Measurements from ENCODE around the gene SYP.

SYP gene

GRCh38 chrX:49199315-49199595 is 738 bp downstream of the SYP start:
- Histone ChIP-seq H2AFZ (ENCODE audit: low read depth, low read length) (no peak overlapping the region), H3K4ac (ENCODE audit: low read depth in 1 of 2, low read length in 2 of 2) (no peak overlapping the region), H3K4me1 (ENCODE audit: control insufficient read depth, insufficient read depth, low read depth, low read length) (peaks cover 5% of the 10 kb centered on the region), H3K9me3 (ENCODE audit: control insufficient read depth, low read length) (no peaks in the 10 kb centered on the region), H3K9ac (ENCODE audit: low read length) (no peak overlapping the region), H3K23ac (ENCODE audit: low read length in 2 of 2) (no peak overlapping the region), H2BK12ac (ENCODE audit: low read length in 2 of 2) (no peak overlapping the region), H3K36me3 (ENCODE audit: control insufficient read depth in 1 of 2, insufficient read depth in 2 of 2, low read depth in 1 of 2, low read length in 2 of 2) (no peaks in the 10 kb centered on the region), H4K8ac (ENCODE audit: low read length) (no peak overlapping the region), H2AK5ac (ENCODE audit: low read length, severe bottlenecking) (no peak overlapping the region), H3K18ac (ENCODE audit: low read depth in 1 of 2, low read length in 2 of 2) (no peak overlapping the region), H2BK5ac (ENCODE audit: low read depth, low read length, poor library complexity, severe bottlenecking) (no peak overlapping the region), H4K91ac (ENCODE audit: low read length) (no peak overlapping the region), H3K27me3 (ENCODE audit: control insufficient read depth in 1 of 2, insufficient read depth in 1 of 2, low read length in 2 of 2) (peaks cover 19 to 31% of the 10 kb centered on the region in 2 experiments), H3K79me1 (replicated peaks; ENCODE audit: low read length, poor library complexity, severe bottlenecking) (no peaks in the 10 kb centered on the region), H3K27ac (ENCODE audit: low read length, poor library complexity, severe bottlenecking) (no peak overlapping the region), H2BK120ac (ENCODE audit: low read depth, low read length) (no peak overlapping the region), H3K4me2 (ENCODE audit: low read length, poor library complexity, severe bottlenecking) (no peak overlapping the region), H3K14ac (ENCODE audit: low read length in 2 of 2) (no peak overlapping the region), H3K4me3 (ENCODE audit: insufficient read depth in 1 of 2, low read depth in 1 of 2, low read length in 2 of 2) (no peak overlapping the region), H2BK15ac (ENCODE audit: low read depth, poor library complexity, severe bottlenecking) (no peak overlapping the region)
- 6% methylated on average over 9 of the region's 11 CpGs for WGBS
- DNase-seq = no peak

- no peak overlapping the region for H2BK120ac ChIP-seq (ENCODE audit: low read depth, low read length)
- H3K4me1 ChIP-seq (ENCODE audit: control insufficient read depth, insufficient read depth, low read depth, low read length) = peaks cover 5% of the 10 kb centered on the region
- no peak for DNase-seq
- H3K4ac ChIP-seq (ENCODE audit: low read depth in 1 of 2, low read length in 2 of 2) = no peak overlapping the region
- H2BK5ac ChIP-seq (ENCODE audit: low read depth, low read length, poor library complexity, severe bottlenecking) = no peak overlapping the region
- no peak overlapping the region for H4K91ac ChIP-seq (ENCODE audit: low read length)
- no peak overlapping the region for H3K9ac ChIP-seq (ENCODE audit: low read length)
- H2BK12ac ChIP-seq (ENCODE audit: low read length in 2 of 2) = no peak overlapping the region
- H3K9me3 ChIP-seq (ENCODE audit: control insufficient read depth, low read length) = no peaks in the 10 kb centered on the region
- no peak overlapping the region for H3K23ac ChIP-seq (ENCODE audit: low read length in 2 of 2)
- peaks cover 19 to 26% of the 10 kb centered on the region in 2 experiments for H3K27me3 ChIP-seq (ENCODE audit: control insufficient read depth in 1 of 2, insufficient read depth in 1 of 2, low read length in 2 of 2)
- no peaks in the 10 kb centered on the region for H3K79me1 ChIP-seq (replicated peaks; ENCODE audit: low read length, poor library complexity, severe bottlenecking)
- no peak overlapping the region for H3K27ac ChIP-seq (ENCODE audit: low read length, poor library complexity, severe bottlenecking)
- no peak overlapping the region for H2BK15ac ChIP-seq (ENCODE audit: low read depth, poor library complexity, severe bottlenecking)
- H3K14ac ChIP-seq (ENCODE audit: low read length in 2 of 2) = no peak overlapping the region
- H2AFZ ChIP-seq (ENCODE audit: low read depth, low read length) = no peak overlapping the region
- 3% methylated on average over 10 of the region's 12 CpGs for WGBS
- H2AK5ac ChIP-seq (ENCODE audit: low read length, severe bottlenecking) = no peak overlapping the region
- H3K18ac ChIP-seq (ENCODE audit: low read depth in 1 of 2, low read length in 2 of 2) = no peak overlapping the region
- no peak overlapping the region for H3K4me3 ChIP-seq (ENCODE audit: insufficient read depth in 1 of 2, low read depth in 1 of 2, low read length in 2 of 2)
- no peaks in the 10 kb centered on the region for H3K36me3 ChIP-seq (ENCODE audit: control insufficient read depth in 1 of 2, insufficient read depth in 2 of 2, low read depth in 1 of 2, low read length in 2 of 2)
- no peak overlapping the region for H3K4me2 ChIP-seq (ENCODE audit: low read length, poor library complexity, severe bottlenecking)
- H4K8ac ChIP-seq (ENCODE audit: low read length) = no peak overlapping the region
Observed at GRCh38 chrX:49198540-49199314, 1.3 kb downstream of the SYP start.

GRCh38 chrX:49197543-49198087 is 2.4 kb downstream of the SYP start:
- H3K4me1 ChIP-seq (ENCODE audit: control insufficient read depth, insufficient read depth, low read depth, low read length) = peaks cover 5% of the 10 kb centered on the region
- no peak overlapping the region for H3K4me3 ChIP-seq (ENCODE audit: insufficient read depth in 1 of 2, low read depth in 1 of 2, low read length in 2 of 2)
- H3K9me3 ChIP-seq (ENCODE audit: control insufficient read depth, low read length) = no peaks in the 10 kb centered on the region
- H2BK15ac ChIP-seq (ENCODE audit: low read depth, poor library complexity, severe bottlenecking) = no peak overlapping the region
- no peak overlapping the region for H2AK5ac ChIP-seq (ENCODE audit: low read length, severe bottlenecking)
- H3K9ac ChIP-seq (ENCODE audit: low read length) = no peak overlapping the region
- no peak overlapping the region for H2BK120ac ChIP-seq (ENCODE audit: low read depth, low read length)
- H3K27ac ChIP-seq (ENCODE audit: low read length, poor library complexity, severe bottlenecking) = no peak overlapping the region
- no peak overlapping the region for H4K8ac ChIP-seq (ENCODE audit: low read length)
- H2BK5ac ChIP-seq (ENCODE audit: low read depth, low read length, poor library complexity, severe bottlenecking) = no peak overlapping the region
- H3K4ac ChIP-seq (ENCODE audit: low read depth in 1 of 2, low read length in 2 of 2) = no peak overlapping the region
- H3K79me1 ChIP-seq (replicated peaks; ENCODE audit: low read length, poor library complexity, severe bottlenecking) = no peaks in the 10 kb centered on the region
- H3K36me3 ChIP-seq (ENCODE audit: control insufficient read depth in 1 of 2, insufficient read depth in 2 of 2, low read depth in 1 of 2, low read length in 2 of 2) = no peaks in the 10 kb centered on the region
- peaks cover 19 to 21% of the 10 kb centered on the region in 2 experiments for H3K27me3 ChIP-seq (ENCODE audit: control insufficient read depth in 1 of 2, insufficient read depth in 1 of 2, low read length in 2 of 2)
- no peak overlapping the region for H3K23ac ChIP-seq (ENCODE audit: low read length in 2 of 2)
- no peak overlapping the region for H2AFZ ChIP-seq (ENCODE audit: low read depth, low read length)
- no peak overlapping the region for H3K18ac ChIP-seq (ENCODE audit: low read depth in 1 of 2, low read length in 2 of 2)
- no peak overlapping the region for H2BK12ac ChIP-seq (ENCODE audit: low read length in 2 of 2)
- 81% methylated on average over 8 of the region's 13 CpGs for WGBS
- DNase-seq = no peak
- no peak overlapping the region for H3K14ac ChIP-seq (ENCODE audit: low read length in 2 of 2)
- no peak overlapping the region for H3K4me2 ChIP-seq (ENCODE audit: low read length, poor library complexity, severe bottlenecking)
- no peak overlapping the region for H4K91ac ChIP-seq (ENCODE audit: low read length)

GRCh38 chrX:49193542-49193964 is 6.4 kb downstream of the SYP start:
- H3K4me2 ChIP-seq (ENCODE audit: low read length, poor library complexity, severe bottlenecking) = no peak overlapping the region
- H3K9ac ChIP-seq (ENCODE audit: low read length) = no peak overlapping the region
- H3K18ac ChIP-seq (ENCODE audit: low read depth in 1 of 2, low read length in 2 of 2) = no peak overlapping the region
- H2AK5ac ChIP-seq (ENCODE audit: low read length, severe bottlenecking) = no peak overlapping the region
- no peak overlapping the region for H2BK120ac ChIP-seq (ENCODE audit: low read depth, low read length)
- H2AFZ ChIP-seq (ENCODE audit: low read depth, low read length) = no peak overlapping the region
- H3K36me3 ChIP-seq (ENCODE audit: control insufficient read depth in 1 of 2, insufficient read depth in 2 of 2, low read depth in 1 of 2, low read length in 2 of 2) = no peaks in the 10 kb centered on the region
- H3K14ac ChIP-seq (ENCODE audit: low read length in 2 of 2) = no peak overlapping the region
- no peak overlapping the region for H2BK12ac ChIP-seq (ENCODE audit: low read length in 2 of 2)
- no peak overlapping the region for H4K91ac ChIP-seq (ENCODE audit: low read length)
- WGBS = 90% methylated on average over 2 of the region's 2 CpGs
- no peak overlapping the region for H3K23ac ChIP-seq (ENCODE audit: low read length in 2 of 2)
- no peaks in the 10 kb centered on the region for H3K9me3 ChIP-seq (ENCODE audit: control insufficient read depth, low read length)
- no peak overlapping the region for H3K27ac ChIP-seq (ENCODE audit: low read length, poor library complexity, severe bottlenecking)
- H2BK15ac ChIP-seq (ENCODE audit: low read depth, poor library complexity, severe bottlenecking) = no peak overlapping the region
- DNase-seq = no peak
- H3K4me1 ChIP-seq (ENCODE audit: control insufficient read depth, insufficient read depth, low read depth, low read length) = peaks cover 1% of the 10 kb centered on the region
- H3K4me3 ChIP-seq (ENCODE audit: insufficient read depth in 1 of 2, low read depth in 1 of 2, low read length in 2 of 2) = no peak overlapping the region
- H3K27me3 ChIP-seq (ENCODE audit: control insufficient read depth in 1 of 2, insufficient read depth in 1 of 2, low read length in 2 of 2) = peaks cover 10 to 13% of the 10 kb centered on the region in 2 experiments
- H4K8ac ChIP-seq (ENCODE audit: low read length) = no peak overlapping the region
- no peaks in the 10 kb centered on the region for H3K79me1 ChIP-seq (replicated peaks; ENCODE audit: low read length, poor library complexity, severe bottlenecking)
- H2BK5ac ChIP-seq (ENCODE audit: low read depth, low read length, poor library complexity, severe bottlenecking) = no peak overlapping the region
- no peak overlapping the region for H3K4ac ChIP-seq (ENCODE audit: low read depth in 1 of 2, low read length in 2 of 2)

Data from mesenchymal stem cell (in vitro differentiated cells and primary cell).